Caco-2 (cell line): ENCODE results near the gene SIRPB1. TPM values are rescaled to one million over a fixed set of nuclear protein-coding genes. Genes with fewer than 3 reads are reported as not detected.

Experiments used
- BruUV-seq: library from RNA; stranded (reverse); fragments of 400-500 nt; replicated peaks from 2 replicates; lab custom pipeline; 2021; lab: Mats Ljungman, UMichigan
- CTCF ChIA-PET: fragments of 300-600 bp; sonication (Branson Sonifier 250); formaldehyde crosslinking; loops from one replicate; lab custom pipeline; 2022; ENCODE audit warnings: antibody characterized with exemption; lab: Charles Lee
- POLR2A ChIA-PET: fragments of 300-600 bp; sonication (Branson Sonifier 250); formaldehyde crosslinking; loops from one replicate; lab custom pipeline; 2022; ENCODE audit warnings: antibody characterized with exemption; lab: Charles Lee
- DNase-seq, 2 experiments: peaks; one replicate each; pipeline versions ENCODE4 v3.0.0 to v3.0.0-alpha.2; 2020 to 2022
- H3K27me3 ChIP-seq: replicated peaks from 2 replicates; pipeline ENCODE4 v1.6.0; 2011; ENCODE audit warnings: low read length; ENCODE audit not compliant: control insufficient read depth, insufficient read depth
- H3K36me3 ChIP-seq: 2 replicates; pipeline ENCODE4 v1.5.1; 2011; ENCODE audit warnings: low read length; ENCODE audit not compliant: control insufficient read depth, insufficient read depth
- H3K4me1 ChIP-seq: fragments of 250-450 bp; sonication (Bioruptor Pico); 2 replicates; pipeline ENCODE4 v1.5.1; 2020; ENCODE audit warnings: mild to moderate bottlenecking
- H3K4me3 ChIP-seq: 2 replicates; pipeline ENCODE4 v1.5.1; 2011; ENCODE audit warnings: low read depth, mild to moderate bottlenecking, control low read depth, low read length
- H3K9me3 ChIP-seq: fragments of 250-450 bp; sonication (Bioruptor Pico); 2 replicates; pipeline ENCODE4 v1.5.1; 2020; ENCODE audit warnings: mild to moderate bottlenecking, moderate library complexity
- H3K27ac Mint-ChIP-seq: one replicate; pipeline ENCODE4 v1.8.0; 2022; ENCODE audit warnings: mixed read lengths; ENCODE audit not compliant: unreplicated experiment
- H3K27me3 Mint-ChIP-seq: one replicate; pipeline ENCODE4 v1.8.0; 2022; ENCODE audit warnings: mixed read lengths; ENCODE audit not compliant: insufficient read depth, unreplicated experiment
- H3K36me3 Mint-ChIP-seq: one replicate; pipeline ENCODE4 v1.8.0; 2022; ENCODE audit warnings: mild to moderate bottlenecking, mixed read lengths; ENCODE audit not compliant: insufficient read depth, unreplicated experiment
- H3K4me1 Mint-ChIP-seq: one replicate; pipeline ENCODE4 v1.8.0; 2022; ENCODE audit warnings: low read depth, mixed read lengths; ENCODE audit not compliant: unreplicated experiment
- H3K4me3 Mint-ChIP-seq: one replicate; pipeline ENCODE4 v1.8.0; 2022; ENCODE audit warnings: mild to moderate bottlenecking, moderate library complexity, mixed read lengths; ENCODE audit not compliant: unreplicated experiment
- H3K9me3 Mint-ChIP-seq: one replicate; pipeline ENCODE4 v1.8.0; 2022; ENCODE audit warnings: mixed read lengths; ENCODE audit not compliant: unreplicated experiment
- intact Hi-C: fragments of 100-400 bp; cut with micrococcal nuclease; formaldehyde crosslinking; loops from one replicate; pipeline ENCODE4 v1.10.0; 2022; ENCODE audit not compliant: unreplicated experiment
- total RNA-seq: library from RNA; stranded (reverse); gene quantifications from 2 replicates; pipeline ENCODE4 v1.2.3, GENCODE V29; 2022
- TF ChIP-seq, protein P1 (sequence below), 2 experiments: fragments of 200-600 bp in 1 of 2; IDR thresholded peaks; 1 replicate in 1 of 2; 2 replicates in 1 of 2; pipeline versions ENCODE4 v1.5.1 to v1.8.0; 2011 to 2022; ENCODE audit warnings: antibody characterized with exemption in 1 of 2, control low read depth in 1 of 2, inconsistent platforms in 1 of 2, low read depth in 1 of 2, low read length in 1 of 2, mild to moderate bottlenecking in 1 of 2, moderate library complexity in 1 of 2; ENCODE audit not compliant: insufficient read depth in 1 of 2, severe bottlenecking in 1 of 2, unreplicated experiment in 1 of 2

Gene SIRPB1
- total RNA-seq, 1 experiment from 2014 or later = not detected

DNA sequence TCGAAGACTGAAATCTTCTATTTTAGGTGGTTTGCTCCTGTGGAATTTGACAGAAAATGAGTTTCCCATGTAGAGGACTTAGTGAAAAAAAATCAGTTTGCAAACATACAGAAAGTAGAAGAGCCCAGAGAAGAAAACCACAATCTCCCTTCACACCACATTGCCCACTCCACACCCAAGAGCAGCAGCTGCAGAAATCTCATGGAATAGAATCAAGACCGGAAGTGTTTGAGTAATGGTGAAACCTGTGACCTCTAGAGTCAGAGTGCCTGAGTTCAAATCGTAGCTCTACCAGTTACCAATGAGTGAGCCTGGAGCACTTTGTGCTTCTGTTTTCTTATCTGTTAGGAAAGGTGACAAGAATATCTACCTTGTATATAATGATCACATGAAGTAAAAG is 33.2 kb upstream of the SIRPB1 start:
- Histone ChIP-seq H3K27me3 (no peaks in the 10 kb centered on the region), H3K4me1 (no peaks in the 10 kb centered on the region), H3K9me3 (no peaks in the 10 kb centered on the region), H3K4me3 (no peak overlapping the region), H3K36me3 (no peaks in the 10 kb centered on the region)
- Mint-ChIP-seq H3K27me3 (peaks cover 32% of the 10 kb centered on the region), H3K36me3 (no peaks in the 10 kb centered on the region), H3K27ac (no peak overlapping the region), H3K4me3 (no peak overlapping the region), H3K9me3 (no peaks in the 10 kb centered on the region), H3K4me1 (no peaks in the 10 kb centered on the region)
- no TSS peak for BruUV-seq
- TF ChIP-seq, protein P1, sequence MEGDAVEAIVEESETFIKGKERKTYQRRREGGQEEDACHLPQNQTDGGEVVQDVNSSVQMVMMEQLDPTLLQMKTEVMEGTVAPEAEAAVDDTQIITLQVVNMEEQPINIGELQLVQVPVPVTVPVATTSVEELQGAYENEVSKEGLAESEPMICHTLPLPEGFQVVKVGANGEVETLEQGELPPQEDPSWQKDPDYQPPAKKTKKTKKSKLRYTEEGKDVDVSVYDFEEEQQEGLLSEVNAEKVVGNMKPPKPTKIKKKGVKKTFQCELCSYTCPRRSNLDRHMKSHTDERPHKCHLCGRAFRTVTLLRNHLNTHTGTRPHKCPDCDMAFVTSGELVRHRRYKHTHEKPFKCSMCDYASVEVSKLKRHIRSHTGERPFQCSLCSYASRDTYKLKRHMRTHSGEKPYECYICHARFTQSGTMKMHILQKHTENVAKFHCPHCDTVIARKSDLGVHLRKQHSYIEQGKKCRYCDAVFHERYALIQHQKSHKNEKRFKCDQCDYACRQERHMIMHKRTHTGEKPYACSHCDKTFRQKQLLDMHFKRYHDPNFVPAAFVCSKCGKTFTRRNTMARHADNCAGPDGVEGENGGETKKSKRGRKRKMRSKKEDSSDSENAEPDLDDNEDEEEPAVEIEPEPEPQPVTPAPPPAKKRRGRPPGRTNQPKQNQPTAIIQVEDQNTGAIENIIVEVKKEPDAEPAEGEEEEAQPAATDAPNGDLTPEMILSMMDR (IDR thresholded peaks at IDR 0.05; ENCODE audit: insufficient read depth in 1 of 2, low read depth in 1 of 2, low read length in 1 of 2, severe bottlenecking in 1 of 2, unreplicated experiment in 1 of 2) = no peak
- intact Hi-C loops = no loop called here
- CTCF ChIA-PET = no interaction called here
- POLR2A ChIA-PET = no interaction called here
- DNase-seq = no peak

GRCh38 chr20:1652104-1652503 is 32.3 kb upstream of the SIRPB1 start:
- Mint-ChIP-seq H3K4me1 (no peaks in the 10 kb centered on the region), H3K4me3 (no peak overlapping the region), H3K36me3 (no peaks in the 10 kb centered on the region), H3K9me3 (no peaks in the 10 kb centered on the region), H3K27ac (no peak overlapping the region), H3K27me3 (peaks cover 32% of the 10 kb centered on the region)
- ChIA-PET POLR2A (no interaction called here), CTCF (no interaction called here)
- H3K9me3 ChIP-seq = no peaks in the 10 kb centered on the region
- no TSS peak for BruUV-seq
- H3K27me3 ChIP-seq = no peaks in the 10 kb centered on the region
- no peaks in the 10 kb centered on the region for H3K36me3 ChIP-seq
- H3K4me1 ChIP-seq = no peaks in the 10 kb centered on the region
- TF ChIP-seq, protein P1 (IDR thresholded peaks at IDR 0.05; ENCODE audit: insufficient read depth in 1 of 2, low read depth in 1 of 2, low read length in 1 of 2, severe bottlenecking in 1 of 2, unreplicated experiment in 1 of 2) = no peak
- DNase-seq = no peak
- intact Hi-C loops = no loop called here
- H3K4me3 ChIP-seq = no peak overlapping the region

DNA sequence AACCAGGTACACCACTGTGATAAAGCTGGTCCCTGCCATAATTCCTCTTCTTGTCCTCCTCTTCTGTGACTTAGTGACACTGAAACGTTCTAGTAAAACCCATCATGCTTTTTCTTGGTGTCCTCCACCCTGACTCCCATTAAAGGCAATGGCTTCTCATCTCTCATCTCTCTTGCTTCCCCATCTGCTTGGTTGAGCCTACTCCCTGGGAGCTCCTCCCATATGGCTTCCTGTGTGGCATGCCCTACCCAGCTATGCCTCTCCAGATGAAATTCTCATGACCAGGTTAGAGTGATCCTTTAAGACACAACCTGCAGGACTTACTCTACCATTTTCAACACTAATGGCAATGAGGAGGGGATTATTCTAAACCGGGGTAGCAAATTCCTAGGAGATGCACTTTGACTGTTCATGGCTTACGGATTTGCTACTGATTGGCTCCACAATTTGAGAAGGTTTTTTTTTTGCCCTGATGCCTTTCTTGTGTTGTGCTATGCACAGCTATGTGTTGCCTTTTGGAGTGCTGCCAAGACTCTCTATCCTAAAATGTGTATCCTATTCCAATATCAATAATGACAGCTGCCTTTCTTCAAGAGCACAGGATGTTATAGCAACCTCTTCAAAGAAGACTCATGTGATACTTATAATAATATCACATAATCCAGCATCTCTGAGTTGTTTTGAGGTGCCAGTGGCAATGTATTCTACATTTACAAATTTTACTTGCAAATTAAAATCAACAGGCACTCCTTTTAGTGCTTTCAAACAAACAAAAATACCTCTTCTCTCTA is 31.7 kb upstream of the SIRPB1 start:
- no peaks in the 10 kb centered on the region for H3K4me1 ChIP-seq
- intact Hi-C loops = no loop called here
- ChIA-PET CTCF (no interaction called here), POLR2A (no interaction called here)
- no peaks in the 10 kb centered on the region for H3K27me3 ChIP-seq
- no peaks in the 10 kb centered on the region for H3K36me3 ChIP-seq
- DNase-seq = no peak
- H3K9me3 Mint-ChIP-seq = no peaks in the 10 kb centered on the region
- BruUV-seq = no TSS peak
- H3K27me3 Mint-ChIP-seq = peaks cover 29% of the 10 kb centered on the region
- no peak overlapping the region for H3K4me3 Mint-ChIP-seq
- H3K36me3 Mint-ChIP-seq = no peaks in the 10 kb centered on the region
- no peaks in the 10 kb centered on the region for H3K9me3 ChIP-seq
- H3K27ac Mint-ChIP-seq = no peak overlapping the region
- no peak overlapping the region for H3K4me3 ChIP-seq
- no peaks in the 10 kb centered on the region for H3K4me1 Mint-ChIP-seq
- TF ChIP-seq, protein P1 (IDR thresholded peaks at IDR 0.05; ENCODE audit: insufficient read depth in 1 of 2, low read depth in 1 of 2, low read length in 1 of 2, severe bottlenecking in 1 of 2, unreplicated experiment in 1 of 2) = no peak
